Sigmoid colon (tissue), 4 donors: ENCODE results near the gene ATG10.

ENCODE experiments used
- CTCF ChIP-seq, 4 experiments: fragments of 450-650 bp in 3 of 4; fragments of 200-600 bp in 1 of 4; IDR thresholded peaks; one replicate each; pipeline ENCODE4 v1.5.1; 2016 to 2019; ENCODE audit warnings: antibody characterized with exemption in 4 of 4, mild to moderate bottlenecking in 3 of 4, moderate library complexity in 2 of 4
- EP300 ChIP-seq, 4 donors: sonication (generic); formaldehyde crosslinking; IDR thresholded peaks; one replicate each; pipeline ENCODE4 v1.6.1; 2017; ENCODE audit warnings: antibody characterized with exemption in 4 of 4
- POLR2A ChIP-seq, 2 donors: fragments of 450-650 bp; IDR thresholded peaks; one replicate each; pipeline ENCODE4 v1.6.1; 2016; ENCODE audit warnings: antibody characterized with exemption in 2 of 2, mild to moderate bottlenecking in 2 of 2, moderate library complexity in 2 of 2
- POLR2AphosphoS5 ChIP-seq, 4 donors: sonication (generic); formaldehyde crosslinking; IDR thresholded peaks; one replicate each; pipeline ENCODE4 v1.6.1; 2017; ENCODE audit warnings: antibody characterized with exemption in 4 of 4

DNA sequence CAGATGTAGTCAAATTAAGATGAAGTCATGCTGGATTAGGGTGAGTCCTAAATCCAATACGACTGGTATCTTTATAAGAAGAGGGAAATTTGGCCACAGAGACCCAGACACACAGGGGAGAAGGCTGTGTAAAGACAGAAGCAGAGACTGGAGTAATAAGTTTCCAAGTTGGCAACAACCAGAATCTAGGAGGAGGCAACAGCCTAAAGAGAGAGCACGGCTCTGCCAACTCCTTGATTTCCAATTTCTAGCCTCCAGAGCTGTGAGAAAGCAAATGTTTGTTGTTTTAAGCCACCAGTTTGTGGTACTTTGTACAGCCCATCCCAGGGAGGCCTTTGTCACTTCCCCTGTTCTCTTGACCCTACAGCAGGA, 74.4 kb downstream of the ATG10 start:
- TF ChIP-seq CTCF (IDR thresholded peaks at IDR 0.05), result no peak
- no peak for TF ChIP-seq POLR2AphosphoS5 (IDR thresholded peaks at IDR 0.05)
- no peak for TF ChIP-seq POLR2A (IDR thresholded peaks at IDR 0.05)
- TF ChIP-seq EP300 (IDR thresholded peaks at IDR 0.05), result no peak
